Natural killer cell (primary cell): ENCODE measurements around the gene MPPE1. TPM values are rescaled to one million over a fixed set of nuclear protein-coding genes. Genes with fewer than 3 reads are reported as not detected.
"Not testable (repeated sequence)": the region's sequence is repeated elsewhere in the genome, so short reads cannot be mapped to it uniquely, and the experiment has no call there.

Experiments
- ATAC-seq, 3 donors: fragments of 150-1000 bp in 2 of 3; fragments of 200-7000 bp in 1 of 3; cut with Tn5 transposase; 1 replicate in 1 of 3; 2 replicates in 2 of 3; pipeline ENCODE4 v1.10.0; 2021; ENCODE audit warnings: mild to moderate bottlenecking in 2 of 3, moderate library complexity in 2 of 3
- DNase-seq, 2 donors: peaks; one replicate each; pipeline versions ENCODE4 v3.0.0 to v3.0.0-alpha.2; 2013 to 2021; ENCODE audit warnings: mixed read lengths in 1 of 2
- H3K27ac ChIP-seq: one replicate; pipeline ENCODE4 v1.5.1; 2013; ENCODE audit warnings: mild to moderate bottlenecking, low read length
- H3K27me3 ChIP-seq: one replicate; pipeline ENCODE4 v1.6.1; 2013; ENCODE audit warnings: low read length; ENCODE audit not compliant: control insufficient read depth, insufficient read depth
- H3K36me3 ChIP-seq: one replicate; pipeline ENCODE4 v1.6.1; 2013; ENCODE audit warnings: low read length; ENCODE audit not compliant: control insufficient read depth, insufficient read depth
- H3K4me1 ChIP-seq: one replicate; pipeline ENCODE4 v1.6.1; 2013; ENCODE audit warnings: low read length; ENCODE audit not compliant: control insufficient read depth, insufficient read depth
- H3K4me3 ChIP-seq: one replicate; pipeline ENCODE4 v1.5.1; 2013; ENCODE audit warnings: low read length
- H3K9me3 ChIP-seq: one replicate; pipeline ENCODE4 v1.6.1; 2013; ENCODE audit warnings: low read length; ENCODE audit not compliant: control insufficient read depth, insufficient read depth
- H3K27ac Mint-ChIP-seq, 2 donors: one replicate each; pipeline ENCODE4 v1.8.0; 2022; ENCODE audit warnings: mild to moderate bottlenecking in 2 of 2, mixed read lengths in 2 of 2, moderate library complexity in 1 of 2
- H3K27me3 Mint-ChIP-seq, 2 donors: one replicate each; pipeline ENCODE4 v1.8.0; 2022; ENCODE audit warnings: low read depth in 2 of 2, mixed read lengths in 2 of 2
- H3K36me3 Mint-ChIP-seq: one replicate; pipeline ENCODE4 v1.8.0; 2022; ENCODE audit warnings: mixed read lengths
- H3K4me1 Mint-ChIP-seq, 2 donors: one replicate each; pipeline ENCODE4 v1.8.0; 2022; ENCODE audit warnings: mixed read lengths in 2 of 2
- H3K4me3 Mint-ChIP-seq: one replicate; pipeline ENCODE4 v1.8.0; 2022; ENCODE audit warnings: mild to moderate bottlenecking, moderate library complexity, mixed read lengths
- H3K9me3 Mint-ChIP-seq, 2 donors: one replicate each; pipeline ENCODE4 v1.8.0; 2022; ENCODE audit warnings: mixed read lengths in 2 of 2
- WGBS: methylation state at CpG from one replicate; pipeline ENCODE4 v1.1.7; 2013; ENCODE audit warnings: missing lambda C conversion rate; ENCODE audit not compliant: insufficient coverage; 5-methylcytosine and 5-hydroxymethylcytosine counted together
- intact Hi-C: fragments of 100-400 bp; cut with micrococcal nuclease; formaldehyde crosslinking; loops from one replicate; pipeline ENCODE4 v1.14.2; 2022
- total RNA-seq, 4 donors: library from RNA; stranded (reverse); fragments of 120-200 nt in 1 of 4; gene quantifications; one replicate each; pipeline versions ENCODE4 v1.2.3 to v1.2.4, GENCODE V29; 2013 to 2022
- TF ChIP-seq, protein P1 (sequence below): fragments of 200-600 bp; IDR thresholded peaks from one replicate; pipeline ENCODE4 v1.8.0; 2022; ENCODE audit warnings: antibody characterized with exemption

The MPPE1 gene
- total RNA-seq, 3 donors from 2014 or later (not counting 1 experiment from before 2014, with no cell fraction given) = 98.3 to 110 (median 105) TPM

DNA sequence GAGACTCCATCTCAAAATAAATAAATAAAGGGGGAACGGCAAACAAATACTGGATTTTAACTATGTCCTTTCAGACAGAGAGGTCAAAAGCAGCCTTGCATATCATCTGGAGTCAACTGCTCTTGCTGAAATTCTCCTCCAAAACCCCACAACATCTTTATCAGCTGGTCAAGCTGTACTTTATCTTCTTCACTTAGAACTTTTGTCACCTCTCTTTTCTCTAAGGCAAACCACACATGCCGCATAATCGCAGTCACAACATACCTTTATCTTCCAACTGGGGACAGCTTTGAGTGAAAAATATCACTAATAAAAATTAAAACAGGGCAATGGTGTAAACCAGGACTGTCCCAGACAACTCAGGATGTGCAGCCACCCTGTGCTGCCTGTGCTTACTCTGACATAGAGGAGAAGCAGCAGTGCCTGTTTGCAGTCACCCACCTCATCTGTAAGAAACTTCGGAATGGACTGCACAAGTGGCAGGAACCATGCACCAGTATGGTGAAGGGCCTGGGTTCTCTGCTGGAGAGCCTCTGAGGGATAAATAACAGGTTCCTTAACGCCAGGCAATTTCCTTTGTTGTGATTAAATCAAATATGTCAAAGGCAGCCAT, 6.2 kb downstream of the MPPE1 start:
- Mint-ChIP-seq H3K4me3 (no peak overlapping the region), H3K27ac (peak overlapping the region in 1 of 2 donors; percentile 31), H3K36me3 (peaks cover 18% of the 10 kb centered on the region), H3K9me3 (no peaks in the 10 kb centered on the region), H3K4me1 (peaks cover 8 to 15% of the 10 kb centered on the region in 2 donors), H3K27me3 (no peaks in the 10 kb centered on the region)
- TF ChIP-seq, protein P1, sequence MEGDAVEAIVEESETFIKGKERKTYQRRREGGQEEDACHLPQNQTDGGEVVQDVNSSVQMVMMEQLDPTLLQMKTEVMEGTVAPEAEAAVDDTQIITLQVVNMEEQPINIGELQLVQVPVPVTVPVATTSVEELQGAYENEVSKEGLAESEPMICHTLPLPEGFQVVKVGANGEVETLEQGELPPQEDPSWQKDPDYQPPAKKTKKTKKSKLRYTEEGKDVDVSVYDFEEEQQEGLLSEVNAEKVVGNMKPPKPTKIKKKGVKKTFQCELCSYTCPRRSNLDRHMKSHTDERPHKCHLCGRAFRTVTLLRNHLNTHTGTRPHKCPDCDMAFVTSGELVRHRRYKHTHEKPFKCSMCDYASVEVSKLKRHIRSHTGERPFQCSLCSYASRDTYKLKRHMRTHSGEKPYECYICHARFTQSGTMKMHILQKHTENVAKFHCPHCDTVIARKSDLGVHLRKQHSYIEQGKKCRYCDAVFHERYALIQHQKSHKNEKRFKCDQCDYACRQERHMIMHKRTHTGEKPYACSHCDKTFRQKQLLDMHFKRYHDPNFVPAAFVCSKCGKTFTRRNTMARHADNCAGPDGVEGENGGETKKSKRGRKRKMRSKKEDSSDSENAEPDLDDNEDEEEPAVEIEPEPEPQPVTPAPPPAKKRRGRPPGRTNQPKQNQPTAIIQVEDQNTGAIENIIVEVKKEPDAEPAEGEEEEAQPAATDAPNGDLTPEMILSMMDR = no peak
- peaks cover 33% of the 10 kb centered on the region for H3K36me3 ChIP-seq
- no peaks in the 10 kb centered on the region for H3K27me3 ChIP-seq
- DNase-seq (no peak), ATAC-seq (no peak)
- intact Hi-C loops = no loop called here
- no peaks in the 10 kb centered on the region for H3K9me3 ChIP-seq
- no peak overlapping the region for H3K27ac ChIP-seq
- WGBS = 93% methylated on average over 5 of the region's 5 CpGs
- peaks cover 6% of the 10 kb centered on the region for H3K4me1 ChIP-seq
- no peak overlapping the region for H3K4me3 ChIP-seq

DNA sequence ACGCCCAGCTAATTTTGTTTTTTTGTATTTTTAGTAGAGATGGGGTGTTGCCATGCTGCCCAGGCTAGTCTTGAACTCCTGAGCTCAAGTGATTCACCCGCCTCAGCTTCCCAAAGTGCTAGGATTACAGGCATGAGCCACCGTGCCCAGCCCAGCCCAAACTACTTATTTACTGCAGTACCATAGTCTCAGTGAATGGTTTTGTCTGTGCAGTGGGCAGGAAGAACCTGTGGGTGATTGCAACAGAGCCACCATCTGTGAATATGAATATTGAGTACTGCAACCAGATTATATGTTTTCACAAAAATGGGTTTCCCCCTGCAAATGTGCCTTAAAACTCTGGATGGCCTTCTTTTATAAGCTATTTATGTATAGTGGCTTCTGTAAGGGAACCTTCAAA, 9.1 kb downstream of the MPPE1 start:
- no peaks in the 10 kb centered on the region for H3K27me3 ChIP-seq
- ATAC-seq = no peak
- H3K4me3 ChIP-seq = no peak overlapping the region
- no peak overlapping the region for H3K4me3 Mint-ChIP-seq
- 100% methylated on average over 3 of the region's 3 CpGs for WGBS
- no peaks in the 10 kb centered on the region for H3K9me3 ChIP-seq
- H3K4me1 Mint-ChIP-seq = peaks cover 5% of the 10 kb centered on the region in 2 donors
- TF ChIP-seq, protein P1 = no peak
- peaks cover 40% of the 10 kb centered on the region for H3K36me3 ChIP-seq
- H3K36me3 Mint-ChIP-seq = peaks cover 19% of the 10 kb centered on the region
- intact Hi-C loops = no loop called here
- H3K9me3 Mint-ChIP-seq = no peaks in the 10 kb centered on the region
- no peaks in the 10 kb centered on the region for H3K27me3 Mint-ChIP-seq
- DNase-seq = no peak
- H3K4me1 ChIP-seq = no peaks in the 10 kb centered on the region
- no peak overlapping the region for H3K27ac Mint-ChIP-seq
- no peak overlapping the region for H3K27ac ChIP-seq

DNA sequence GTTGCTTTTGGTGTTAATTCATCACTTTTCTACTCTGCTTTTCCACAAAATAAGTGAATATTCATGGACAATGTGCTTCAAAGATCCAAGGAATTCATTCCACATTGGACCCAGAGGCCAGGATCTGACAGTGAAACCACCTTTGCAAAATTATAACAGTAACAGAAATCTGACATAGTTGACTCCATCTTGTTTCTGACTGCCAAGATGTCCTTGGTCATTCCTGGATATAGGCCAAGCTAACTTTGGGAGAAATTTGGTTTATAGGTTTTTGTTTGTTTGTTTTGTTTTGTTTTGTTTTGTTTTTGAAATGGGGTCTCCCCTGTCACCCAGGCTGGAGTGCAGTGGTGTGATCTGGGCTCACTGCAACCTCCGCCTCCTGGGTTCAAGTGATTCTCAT, 10.3 kb downstream of the MPPE1 start:
- Mint-ChIP-seq H3K4me3 (no peak overlapping the region), H3K36me3 (peaks cover 14% of the 10 kb centered on the region), H3K9me3 (no peaks in the 10 kb centered on the region), H3K4me1 (no peaks in the 10 kb centered on the region), H3K27ac (no peak overlapping the region), H3K27me3 (no peaks in the 10 kb centered on the region)
- WGBS = 97% methylated on average over 1 of the region's 1 CpG
- no peak overlapping the region for H3K4me3 ChIP-seq
- DNase-seq = no peak
- intact Hi-C loops = no loop called here
- H3K9me3 ChIP-seq = no peaks in the 10 kb centered on the region
- H3K4me1 ChIP-seq = no peaks in the 10 kb centered on the region
- H3K27ac ChIP-seq = no peak overlapping the region
- TF ChIP-seq, protein P1 = no peak
- H3K36me3 ChIP-seq = peaks cover 40% of the 10 kb centered on the region
- ATAC-seq = no peak
- no peaks in the 10 kb centered on the region for H3K27me3 ChIP-seq

DNA sequence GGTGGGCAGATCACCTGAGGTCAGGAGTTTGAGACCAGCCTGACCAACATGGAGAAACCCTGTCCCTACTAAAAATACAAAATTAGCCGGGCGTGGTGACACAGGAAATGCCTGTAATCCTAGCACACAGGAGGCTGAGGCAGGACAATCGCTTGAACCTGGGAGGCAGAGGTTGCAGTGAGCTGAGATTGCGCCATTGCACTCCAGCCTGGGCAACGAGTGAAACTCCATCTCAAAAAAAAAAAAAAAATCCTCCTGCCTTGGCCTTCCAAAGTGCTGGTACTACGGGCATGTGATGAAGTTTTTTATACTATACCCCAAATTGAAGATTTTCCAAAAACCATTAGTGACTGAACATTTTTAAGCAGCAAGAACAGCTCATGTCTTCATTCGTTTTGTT, 15.7 kb downstream of the MPPE1 start:
- 84% methylated on average over 7 of the region's 7 CpGs for WGBS
- not testable (repeated sequence) for H3K9me3 Mint-ChIP-seq, H3K27me3 Mint-ChIP-seq

More for the DNA sequence above, 15.7 kb downstream of the MPPE1 start:
- H3K27ac ChIP-seq, H3K9me3 ChIP-seq, H3K27ac Mint-ChIP-seq, H3K27me3 ChIP-seq, H3K4me3 Mint-ChIP-seq, H3K4me1 ChIP-seq, ATAC-seq, intact Hi-C loops, H3K4me3 ChIP-seq, H3K4me1 Mint-ChIP-seq, DNase-seq, H3K36me3 Mint-ChIP-seq: not testable (repeated sequence)
- H3K36me3 ChIP-seq = peaks cover 52% of the 10 kb centered on the region
